Stomach (tissue), 4 donors: Measurements from ENCODE around the gene BTG2.
A peak's percentile ranks its signal among the peaks of the same experiment; 100 is the strongest.

Experiments used
- CTCF ChIP-seq, 7 experiments: fragments of 450-650 bp in 4 of 7; fragments of 200-600 bp in 3 of 7; sonication (generic) in 3 of 7; IDR thresholded peaks; one replicate each; pipeline ENCODE4 v1.5.1; 2016 to 2019; ENCODE audit warnings: antibody characterized with exemption in 7 of 7, control low read depth in 2 of 7, mild to moderate bottlenecking in 1 of 7
- EP300 ChIP-seq: sonication (generic); formaldehyde crosslinking; IDR thresholded peaks from one replicate; pipeline ENCODE4 v1.6.1; 2017; ENCODE audit warnings: antibody characterized with exemption
- POLR2AphosphoS5 ChIP-seq, 3 donors: sonication (generic); formaldehyde crosslinking; IDR thresholded peaks; one replicate each; pipeline ENCODE4 v1.6.1; 2016; ENCODE audit warnings: antibody characterized with exemption in 3 of 3

DNA sequence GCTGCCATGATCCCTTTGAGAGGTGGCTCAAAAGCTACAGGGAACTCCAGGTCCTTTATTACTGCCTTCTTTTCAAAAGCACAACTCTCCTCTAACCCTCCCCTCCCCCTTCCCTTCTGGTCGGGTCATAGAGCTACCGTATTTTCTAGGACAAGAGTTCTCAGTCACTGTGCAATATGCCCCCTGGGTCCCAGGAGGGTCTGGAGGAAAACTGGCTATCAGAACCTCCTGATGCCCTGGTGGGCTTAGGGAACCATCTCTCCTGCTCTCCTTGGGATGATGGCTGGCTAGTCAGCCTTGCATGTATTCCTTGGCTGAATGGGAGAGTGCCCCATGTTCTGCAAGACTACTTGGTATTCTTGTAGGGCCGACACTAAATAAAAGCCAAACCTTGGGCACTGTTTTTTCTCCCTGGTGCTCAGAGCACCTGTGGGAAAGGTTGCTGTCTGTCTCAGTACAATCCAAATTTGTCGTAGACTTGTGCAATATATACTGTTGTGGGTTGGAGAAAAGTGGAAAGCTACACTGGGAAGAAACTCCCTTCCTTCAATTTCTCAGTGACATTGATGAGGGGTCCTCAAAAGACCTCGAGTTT lies 3.1 kb downstream of the BTG2 start:
- no peak for TF ChIP-seq CTCF (IDR thresholded peaks at IDR 0.05)
- no peak for TF ChIP-seq EP300
- TF ChIP-seq POLR2AphosphoS5 (IDR thresholded peaks at IDR 0.05), result peak in 2 of 3 donors; percentile 63 to 81
